ENCODE results near the gene HDAC8.

Gene HDAC8

GRCh38 chrX:72367516-72367915, 205.1 kb downstream of the HDAC8 start:
- no peaks in the 10 kb centered on the region for H3K9me3 ChIP-seq (ENCODE audit: insufficient read depth, low read depth, low read length)
- no peak overlapping the region for H3K4me3 ChIP-seq (ENCODE audit: low read length, poor library complexity, severe bottlenecking)
- H3K36me3 ChIP-seq (ENCODE audit: insufficient read depth, low read length), result no peaks in the 10 kb centered on the region
- H3K4me1 ChIP-seq (ENCODE audit: insufficient read depth, low read length, poor library complexity, severe bottlenecking), result no peaks in the 10 kb centered on the region
- H3K9me2 ChIP-seq (replicated peaks; ENCODE audit: low read depth, low read length), result no peaks in the 10 kb centered on the region
- no peak for TF ChIP-seq CTCF (conservative IDR thresholded peaks at IDR 0.05; ENCODE audit: low read length)
- TF ChIP-seq EZH2phosphoT487 (IDR thresholded peaks at IDR 0.05; ENCODE audit: borderline replicate concordance), result no peak
- no peaks in the 10 kb centered on the region for H3K27me3 ChIP-seq (ENCODE audit: insufficient read depth, low read length, poor library complexity, severe bottlenecking)
- no peak overlapping the region for H3K4me2 ChIP-seq (ENCODE audit: low read depth, low read length, poor library complexity, severe bottlenecking)
- H3K79me2 ChIP-seq (ENCODE audit: insufficient read depth, low read length), result no peaks in the 10 kb centered on the region
- no peak overlapping the region for H2AFZ ChIP-seq (ENCODE audit: low read length)
- H3K9ac ChIP-seq (ENCODE audit: low read depth, low read length, poor library complexity, severe bottlenecking), result no peak overlapping the region
- no peaks in the 10 kb centered on the region for H4K20me1 ChIP-seq (ENCODE audit: insufficient read depth, low read length, poor library complexity, severe bottlenecking)
- H3F3A ChIP-seq (ENCODE audit: low read depth), result no peaks in the 10 kb centered on the region

- Histone ChIP-seq H2AFZ (ENCODE audit: low read length) (no peak overlapping the region), H3K4me2 (ENCODE audit: low read depth, low read length, poor library complexity, severe bottlenecking) (no peak overlapping the region), H3K9me2 (replicated peaks; ENCODE audit: low read depth, low read length) (no peaks in the 10 kb centered on the region), H3K9me3 (ENCODE audit: insufficient read depth, low read depth, low read length) (no peaks in the 10 kb centered on the region), H3K4me1 (ENCODE audit: insufficient read depth, low read length, poor library complexity, severe bottlenecking) (no peaks in the 10 kb centered on the region), H3K9ac (ENCODE audit: low read depth, low read length, poor library complexity, severe bottlenecking) (no peak overlapping the region), H3K79me2 (ENCODE audit: insufficient read depth, low read length) (no peaks in the 10 kb centered on the region), H3K27me3 (ENCODE audit: insufficient read depth, low read length, poor library complexity, severe bottlenecking) (no peaks in the 10 kb centered on the region), H3K4me3 (ENCODE audit: low read length, poor library complexity, severe bottlenecking) (no peak overlapping the region), H4K20me1 (ENCODE audit: insufficient read depth, low read length, poor library complexity, severe bottlenecking) (no peaks in the 10 kb centered on the region), H3F3A (ENCODE audit: low read depth) (no peaks in the 10 kb centered on the region), H3K36me3 (ENCODE audit: insufficient read depth, low read length) (no peaks in the 10 kb centered on the region)
- TF ChIP-seq EZH2phosphoT487 (IDR thresholded peaks at IDR 0.05; ENCODE audit: borderline replicate concordance) (no peak), CTCF (conservative IDR thresholded peaks at IDR 0.05; ENCODE audit: low read length) (no peak)
Observed at GRCh38 chrX:72366701-72367454, 205.8 kb downstream of the HDAC8 start.

GRCh38 chrX:72366178-72366577, 206.5 kb downstream of the HDAC8 start:
- H3K9me3 ChIP-seq (ENCODE audit: insufficient read depth, low read depth, low read length), result no peaks in the 10 kb centered on the region
- no peaks in the 10 kb centered on the region for H3K27me3 ChIP-seq (ENCODE audit: insufficient read depth, low read length, poor library complexity, severe bottlenecking)
- H3K36me3 ChIP-seq (ENCODE audit: insufficient read depth, low read length), result no peaks in the 10 kb centered on the region
- no peak overlapping the region for H3K4me3 ChIP-seq (ENCODE audit: low read length, poor library complexity, severe bottlenecking)
- H4K20me1 ChIP-seq (ENCODE audit: insufficient read depth, low read length, poor library complexity, severe bottlenecking), result no peaks in the 10 kb centered on the region
- TF ChIP-seq EZH2phosphoT487 (IDR thresholded peaks at IDR 0.05; ENCODE audit: borderline replicate concordance), result no peak
- TF ChIP-seq CTCF (conservative IDR thresholded peaks at IDR 0.05; ENCODE audit: low read length), result no peak
- no peaks in the 10 kb centered on the region for H3K79me2 ChIP-seq (ENCODE audit: insufficient read depth, low read length)
- no peak overlapping the region for H2AFZ ChIP-seq (ENCODE audit: low read length)
- no peaks in the 10 kb centered on the region for H3K9me2 ChIP-seq (replicated peaks; ENCODE audit: low read depth, low read length)
- H3K9ac ChIP-seq (ENCODE audit: low read depth, low read length, poor library complexity, severe bottlenecking), result no peak overlapping the region
- H3K4me2 ChIP-seq (ENCODE audit: low read depth, low read length, poor library complexity, severe bottlenecking), result no peak overlapping the region
- no peaks in the 10 kb centered on the region for H3F3A ChIP-seq (ENCODE audit: low read depth)
- no peaks in the 10 kb centered on the region for H3K4me1 ChIP-seq (ENCODE audit: insufficient read depth, low read length, poor library complexity, severe bottlenecking)

Measured in Loucy (cell line).